Memory B cell (primary cell): ENCODE data around the gene GPR153.
A peak's percentile ranks its signal among the peaks of the same experiment; 100 is the strongest.

Experiments
- ATAC-seq: fragments of 150-1000 bp; cut with Tn5 transposase; 2 replicates; pipeline ENCODE4 v1.10.0; 2021; ENCODE audit warnings: low read depth, mild to moderate bottlenecking, moderate library complexity
- DNase-seq, 2 donors: peaks; one replicate each; pipeline ENCODE4 v3.0.0; 2022; ENCODE audit warnings: low spot score in 2 of 2
- H3K27ac Mint-ChIP-seq: one replicate; pipeline ENCODE4 v1.8.0; 2022; ENCODE audit warnings: mild to moderate bottlenecking, moderate library complexity, mixed read lengths
- H3K27me3 Mint-ChIP-seq: one replicate; pipeline ENCODE4 v1.8.0; 2022; ENCODE audit warnings: mixed read lengths
- H3K36me3 Mint-ChIP-seq: one replicate; pipeline ENCODE4 v1.8.0; 2022; ENCODE audit warnings: mild to moderate bottlenecking, mixed read lengths
- H3K4me1 Mint-ChIP-seq: one replicate; pipeline ENCODE4 v1.8.0; 2022; ENCODE audit warnings: mixed read lengths
- H3K4me3 Mint-ChIP-seq: one replicate; pipeline ENCODE4 v1.8.0; 2022; ENCODE audit warnings: mild to moderate bottlenecking, moderate library complexity, mixed read lengths
- H3K9me3 Mint-ChIP-seq: one replicate; pipeline ENCODE4 v1.8.0; 2022; ENCODE audit warnings: mixed read lengths

GPR153 gene

DNA sequence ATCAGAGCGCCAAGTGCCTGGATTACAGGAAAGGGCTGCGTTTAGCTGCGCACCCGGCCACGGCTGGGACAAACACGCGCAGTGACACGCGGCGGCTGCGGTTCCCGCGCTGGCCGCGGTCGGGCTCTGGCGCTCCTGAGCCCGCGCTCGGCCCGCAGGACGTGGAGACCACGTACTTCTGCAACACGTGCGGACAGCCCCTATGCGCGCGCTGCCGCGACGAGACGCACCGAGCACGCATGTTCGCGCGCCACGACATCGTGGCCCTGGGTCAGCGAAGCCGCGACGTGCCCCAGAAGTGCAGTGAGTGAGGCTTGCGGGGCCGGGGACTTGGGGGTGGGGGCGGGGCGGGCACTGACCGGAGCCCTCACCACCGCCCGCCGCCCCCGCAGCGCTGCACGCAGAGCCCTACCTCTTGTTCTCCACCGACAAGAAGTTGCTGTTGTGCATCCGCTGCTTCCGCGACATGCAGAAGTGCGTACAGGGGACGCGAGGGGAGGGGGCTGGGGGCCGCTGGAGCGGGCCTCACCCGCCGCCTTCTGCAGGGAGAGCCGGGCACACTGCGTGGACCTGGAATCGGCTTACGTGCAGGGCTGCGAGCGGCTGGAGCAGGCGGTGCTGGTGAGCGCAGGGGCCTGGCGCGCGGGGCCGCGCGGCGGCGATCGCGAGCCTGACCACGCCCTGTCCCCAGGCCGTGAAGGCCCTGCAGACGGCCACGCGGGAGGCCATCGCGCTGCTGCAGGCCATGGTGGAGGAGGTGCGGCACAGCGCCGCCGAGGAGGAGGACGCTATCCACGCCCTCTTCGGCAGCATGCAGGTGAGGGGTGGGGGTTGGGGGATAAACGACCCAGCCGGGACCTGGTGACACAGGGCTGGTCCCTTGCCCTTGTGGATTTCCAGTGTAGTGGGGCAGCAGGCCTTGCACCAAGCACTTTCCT lies 51.9 kb downstream of the GPR153 start:
- H3K36me3 Mint-ChIP-seq, result no peaks in the 10 kb centered on the region
- peaks cover 25% of the 10 kb centered on the region for H3K4me1 Mint-ChIP-seq
- peak overlapping the region; percentile 73 for H3K4me3 Mint-ChIP-seq
- ATAC-seq, result peak; percentile 48
- H3K9me3 Mint-ChIP-seq, result no peaks in the 10 kb centered on the region
- peak in 1 of 2 donors; percentile 20 for DNase-seq
- no peak overlapping the region for H3K27ac Mint-ChIP-seq
- peaks cover 16% of the 10 kb centered on the region for H3K27me3 Mint-ChIP-seq

- Mint-ChIP-seq H3K9me3 (no peaks in the 10 kb centered on the region), H3K4me3 (no peak overlapping the region), H3K36me3 (no peaks in the 10 kb centered on the region), H3K27me3 (peaks cover 15% of the 10 kb centered on the region), H3K27ac (no peak overlapping the region), H3K4me1 (peaks cover 20% of the 10 kb centered on the region)
- DNase-seq (peak in 1 of 2 donors; percentile 11), ATAC-seq (no peak)
Observed at GRCh38 chr1:6207921-6208320, 53.0 kb downstream of the GPR153 start.

DNA sequence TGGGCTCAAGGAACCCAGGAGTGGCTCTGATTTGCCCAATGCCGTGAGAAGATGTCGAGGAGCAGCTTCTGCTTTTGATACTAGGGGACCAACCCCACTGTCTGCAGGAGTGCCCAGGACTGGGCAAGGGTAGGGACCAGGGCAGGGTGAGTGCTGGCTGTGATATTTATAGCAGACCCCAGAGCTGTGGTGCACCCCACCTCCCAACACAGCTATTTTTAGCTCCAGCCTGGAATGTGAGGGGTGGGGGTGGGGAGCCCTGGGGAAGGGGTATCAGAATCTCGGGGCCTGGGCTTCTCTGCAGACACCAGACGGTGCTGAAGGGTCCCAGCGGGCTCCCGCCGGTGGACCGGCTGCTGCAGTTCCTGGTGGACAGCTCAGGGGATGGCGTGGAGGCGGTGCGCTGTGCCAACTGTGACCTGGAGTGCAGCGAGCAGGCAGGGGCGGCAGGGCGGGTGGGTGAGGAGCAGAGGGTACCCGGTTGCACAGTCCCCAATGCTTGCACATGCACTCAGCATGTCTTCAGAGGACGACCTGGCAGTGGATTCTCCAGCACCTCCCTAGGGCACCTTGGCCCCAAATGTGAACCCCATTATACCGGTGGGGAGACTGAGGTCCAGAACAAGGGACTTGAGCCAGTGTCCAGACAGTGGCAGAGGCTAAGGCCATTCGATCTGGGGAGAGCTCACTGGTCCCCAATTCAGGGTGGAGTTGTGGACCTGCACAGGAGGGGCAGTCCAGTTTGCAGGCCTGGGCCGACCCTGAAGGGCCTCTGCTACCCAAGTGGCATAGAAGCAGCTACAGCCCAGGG lies 53.6 kb downstream of the GPR153 start:
- Mint-ChIP-seq H3K4me3 (peak overlapping the region; percentile 50), H3K27ac (no peak overlapping the region), H3K4me1 (peaks cover 14% of the 10 kb centered on the region), H3K9me3 (no peaks in the 10 kb centered on the region), H3K27me3 (peaks cover 15% of the 10 kb centered on the region), H3K36me3 (no peaks in the 10 kb centered on the region)
- DNase-seq (no peak), ATAC-seq (no peak)

DNA sequence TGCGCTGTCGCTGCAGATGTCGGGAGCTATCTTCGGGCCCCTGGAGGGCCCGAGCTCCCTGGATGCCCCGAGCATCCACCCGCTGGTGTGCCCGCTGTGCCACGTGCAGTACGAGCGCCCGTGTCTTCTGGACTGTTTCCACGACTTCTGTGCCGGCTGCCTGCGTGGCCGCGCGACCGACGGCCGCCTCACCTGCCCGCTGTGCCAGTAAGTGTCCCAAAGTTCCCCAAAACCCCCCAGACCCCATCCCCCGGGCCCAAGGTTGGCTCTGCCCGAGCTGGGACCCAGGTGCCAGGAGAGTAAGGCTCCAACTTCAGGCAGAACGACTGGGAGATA lies 54.4 kb downstream of the GPR153 start:
- Mint-ChIP-seq H3K4me1 (peaks cover 8% of the 10 kb centered on the region), H3K27ac (no peak overlapping the region), H3K36me3 (no peaks in the 10 kb centered on the region), H3K4me3 (peak overlapping the region; percentile 50), H3K27me3 (peaks cover 13% of the 10 kb centered on the region), H3K9me3 (no peaks in the 10 kb centered on the region)
- no peak for ATAC-seq
- no peak for DNase-seq

DNA sequence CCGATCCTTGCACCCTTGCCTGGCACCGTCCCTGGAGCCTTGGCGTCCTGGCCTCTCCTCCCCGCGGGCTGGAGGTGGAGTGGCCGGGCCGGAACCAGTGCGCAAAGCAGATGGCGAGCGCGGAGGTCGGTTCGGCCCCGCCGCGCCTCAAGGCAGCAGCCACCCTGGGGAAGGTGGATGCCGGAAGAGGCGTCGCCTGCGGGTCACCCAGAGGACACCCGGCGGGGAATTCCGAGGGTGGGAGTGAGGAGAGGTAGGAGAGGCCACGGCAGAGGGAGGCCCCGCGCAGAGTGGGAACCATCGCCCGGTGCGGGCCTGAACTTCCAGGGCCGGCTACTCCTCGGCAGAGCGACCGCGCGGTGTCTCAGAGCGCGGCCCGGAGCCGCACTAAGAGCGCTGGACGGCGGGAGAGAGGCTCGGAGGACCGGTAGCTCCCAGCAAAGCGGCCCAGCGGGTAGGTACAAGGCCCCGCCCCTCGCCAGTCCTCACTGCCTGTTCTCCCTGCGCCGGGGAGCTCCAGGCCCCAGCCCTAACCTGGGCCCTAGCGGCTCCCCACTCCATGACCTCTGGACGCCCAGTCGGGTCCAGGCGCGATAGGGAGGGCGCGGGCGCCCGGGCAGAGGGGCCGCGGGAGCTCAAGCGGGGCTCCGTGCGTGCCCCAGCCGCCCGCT lies 54.9 kb downstream of the GPR153 start, which contains the start of gene RNF207:
TSS of gene RNF207 (plus strand) at position 271 of the 671 bp plus-strand sequence. CDS start 417 bp downstream, outside the sequence.
- peaks cover 13% of the 10 kb centered on the region for H3K27me3 Mint-ChIP-seq
- peaks cover 1% of the 10 kb centered on the region for H3K9me3 Mint-ChIP-seq
- H3K4me3 Mint-ChIP-seq, result peak within 1 kb of the TSS; percentile 72
- ATAC-seq, result peak; percentile 50
- H3K27ac Mint-ChIP-seq, result no peak within 1 kb of the TSS
- H3K36me3 Mint-ChIP-seq, result no peaks in the 10 kb centered on the region
- peaks cover 8% of the 10 kb centered on the region for H3K4me1 Mint-ChIP-seq
- DNase-seq, result peak in 1 of 2 donors; percentile 26

- Mint-ChIP-seq H3K9me3 (peaks cover 2% of the 10 kb centered on the region), H3K36me3 (peaks cover 9% of the 10 kb centered on the region), H3K4me3 (no peak overlapping the region), H3K27ac (no peak overlapping the region), H3K4me1 (peaks cover 24% of the 10 kb centered on the region), H3K27me3 (peaks cover 5% of the 10 kb centered on the region)
- no peak for DNase-seq
- ATAC-seq, result no peak
Observed at GRCh38 chr1:6202256-6202655, 58.6 kb downstream of the GPR153 start.

DNA sequence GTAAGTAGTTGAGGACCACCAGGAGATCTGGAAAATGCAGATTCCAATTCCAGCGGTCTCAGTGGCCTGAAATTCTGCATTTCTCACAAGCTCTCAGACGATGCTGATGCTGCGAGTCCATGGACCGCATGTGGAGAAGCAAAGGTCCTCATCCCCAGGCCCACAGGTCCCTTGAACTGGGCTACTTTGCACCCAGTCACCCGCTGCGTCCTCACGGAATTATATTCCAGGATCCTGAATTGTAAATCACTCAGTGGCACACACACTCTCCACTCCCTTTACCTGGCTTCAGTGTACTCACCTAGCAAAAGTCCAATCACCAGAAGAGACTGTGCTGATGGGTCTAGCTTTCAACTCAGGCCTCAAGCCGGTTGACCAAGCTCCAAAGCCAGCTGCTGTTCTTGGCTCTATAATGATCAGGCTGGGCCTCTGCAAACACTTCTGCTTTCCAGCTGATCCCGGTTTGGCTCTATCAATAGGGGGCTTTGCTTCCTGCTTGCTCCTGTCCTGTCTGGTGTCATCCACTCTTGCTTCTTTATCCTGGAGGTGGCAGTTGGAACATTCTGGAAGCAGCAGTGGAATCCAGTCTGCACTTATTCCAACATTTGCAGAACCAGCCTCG lies 60.6 kb downstream of the GPR153 start:
- Mint-ChIP-seq H3K36me3 (peaks cover 17% of the 10 kb centered on the region), H3K4me1 (peaks cover 27% of the 10 kb centered on the region), H3K27ac (peak overlapping the region; percentile 24), H3K4me3 (peak overlapping the region; percentile 95), H3K9me3 (peaks cover 2% of the 10 kb centered on the region), H3K27me3 (peaks cover 1% of the 10 kb centered on the region)
- DNase-seq, result no peak
- ATAC-seq, result no peak

GRCh38 chr1:6199298-6200187 lies 61.4 kb downstream of the GPR153 start, which contains the start of gene RPL22:
TSS of gene RPL22 (minus strand) at chr1:6199595. CDS start at chr1:6199573, 22 bp downstream.
- Mint-ChIP-seq H3K27ac (peak within 1 kb of the TSS; percentile 95), H3K27me3 (peaks cover 1% of the 10 kb centered on the region), H3K4me1 (peaks cover 27% of the 10 kb centered on the region), H3K9me3 (peaks cover 2% of the 10 kb centered on the region), H3K4me3 (peak within 1 kb of the TSS; percentile 95), H3K36me3 (peaks cover 17% of the 10 kb centered on the region)
- DNase-seq (peak; percentile 84 to 92), ATAC-seq (peak; percentile 95)

GRCh38 chr1:6198646-6199297 lies 62.1 kb downstream of the GPR153 start:
- Mint-ChIP-seq H3K27ac (peak overlapping the region; percentile 95), H3K36me3 (peaks cover 17% of the 10 kb centered on the region), H3K4me1 (peaks cover 27% of the 10 kb centered on the region), H3K4me3 (peak overlapping the region; percentile 95), H3K9me3 (peaks cover 2% of the 10 kb centered on the region), H3K27me3 (no peaks in the 10 kb centered on the region)
- ATAC-seq (peak; percentile 5), DNase-seq (no peak)

DNA sequence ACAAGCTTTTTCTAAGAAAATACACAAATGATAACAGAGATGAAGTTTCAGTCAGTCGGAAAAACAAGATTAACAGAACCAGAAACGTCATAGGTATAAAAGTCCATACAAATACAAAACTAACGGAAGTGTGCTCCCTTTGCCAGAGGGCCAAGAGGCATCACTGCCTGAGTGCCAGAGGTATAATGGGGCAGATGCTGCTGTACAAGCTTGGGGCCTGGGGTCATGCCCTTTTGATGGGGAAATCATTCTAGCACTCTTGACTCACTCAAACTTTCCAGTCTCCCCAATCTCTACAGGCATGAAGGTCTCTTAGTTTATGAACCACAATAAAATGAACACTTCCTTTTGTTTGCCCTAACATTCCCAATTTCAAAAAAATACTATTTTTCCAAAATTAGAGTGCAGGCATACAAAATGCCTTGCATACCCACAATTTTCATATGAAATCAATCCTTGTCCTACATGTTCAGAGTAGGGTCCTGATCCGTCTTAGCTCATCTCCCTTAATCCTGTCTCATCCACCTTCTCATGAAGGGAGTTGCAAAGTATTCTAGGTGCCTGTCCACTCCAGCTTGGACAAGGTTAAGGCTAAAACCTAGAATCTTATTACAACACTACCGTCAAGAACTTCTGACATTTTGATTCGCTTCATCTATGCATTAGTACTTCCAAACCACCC lies 63.0 kb downstream of the GPR153 start:
- peaks cover 19% of the 10 kb centered on the region for H3K36me3 Mint-ChIP-seq
- no peaks in the 10 kb centered on the region for H3K27me3 Mint-ChIP-seq
- H3K27ac Mint-ChIP-seq, result peak overlapping the region; percentile 95
- ATAC-seq, result no peak
- peaks cover 28% of the 10 kb centered on the region for H3K4me1 Mint-ChIP-seq
- no peak for DNase-seq
- peak overlapping the region; percentile 95 for H3K4me3 Mint-ChIP-seq
- H3K9me3 Mint-ChIP-seq, result peaks cover 2% of the 10 kb centered on the region
